Naive B cell (primary cell): ENCODE measurements around the gene BTNL8. TPM values are rescaled to one million over a fixed set of nuclear protein-coding genes. Genes with fewer than 3 reads are reported as not detected.

Experiments used
- ATAC-seq, 2 donors: fragments of 150-1000 bp; cut with Tn5 transposase; 2 replicates each; pipeline ENCODE4 v1.10.0; 2021; ENCODE audit warnings: low read depth in 2 of 2, mild to moderate bottlenecking in 2 of 2, moderate library complexity in 2 of 2
- DNase-seq: peaks from one replicate; pipeline ENCODE4 v3.0.0; 2022
- H3K27ac Mint-ChIP-seq, 6 donors: one replicate each; pipeline ENCODE4 v1.8.0; 2020 to 2022; ENCODE audit warnings: mild to moderate bottlenecking in 6 of 6, mixed read lengths in 6 of 6, moderate library complexity in 5 of 6, inconsistent platforms in 2 of 6
- H3K27me3 Mint-ChIP-seq, 3 donors: one replicate each; pipeline ENCODE4 v1.8.0; 2021 to 2022; ENCODE audit warnings: mixed read lengths in 3 of 3, mild to moderate bottlenecking in 1 of 3
- H3K36me3 Mint-ChIP-seq, 2 donors: one replicate each; pipeline ENCODE4 v1.8.0; 2020 to 2022; ENCODE audit warnings: mixed read lengths in 2 of 2, inconsistent platforms in 1 of 2, mild to moderate bottlenecking in 1 of 2
- H3K4me1 Mint-ChIP-seq, 3 donors: one replicate each; pipeline ENCODE4 v1.8.0; 2020 to 2022; ENCODE audit warnings: mixed read lengths in 3 of 3, inconsistent platforms in 1 of 3, mild to moderate bottlenecking in 1 of 3, moderate library complexity in 1 of 3
- H3K4me3 Mint-ChIP-seq, 8 donors: one replicate each; pipeline ENCODE4 v1.8.0; 2020 to 2022; ENCODE audit warnings: mild to moderate bottlenecking in 8 of 8, mixed read lengths in 8 of 8, moderate library complexity in 8 of 8, inconsistent platforms in 2 of 8
- H3K9me3 Mint-ChIP-seq, 7 donors: one replicate each; pipeline ENCODE4 v1.8.0; 2020 to 2022; ENCODE audit warnings: mixed read lengths in 7 of 7, mild to moderate bottlenecking in 5 of 7, inconsistent platforms in 2 of 7, moderate library complexity in 1 of 7
- polyA plus RNA-seq, 6 donors: library from polyadenylated mRNA; unstranded; fragments of 300-500 nt; fragmentation: Illumina TruSeq; gene quantifications; one replicate each; pipeline ENCODE4 v1.2.3, GENCODE V29; 2021; ENCODE audit warnings: low read depth in 6 of 6

BTNL8 gene, protein sequence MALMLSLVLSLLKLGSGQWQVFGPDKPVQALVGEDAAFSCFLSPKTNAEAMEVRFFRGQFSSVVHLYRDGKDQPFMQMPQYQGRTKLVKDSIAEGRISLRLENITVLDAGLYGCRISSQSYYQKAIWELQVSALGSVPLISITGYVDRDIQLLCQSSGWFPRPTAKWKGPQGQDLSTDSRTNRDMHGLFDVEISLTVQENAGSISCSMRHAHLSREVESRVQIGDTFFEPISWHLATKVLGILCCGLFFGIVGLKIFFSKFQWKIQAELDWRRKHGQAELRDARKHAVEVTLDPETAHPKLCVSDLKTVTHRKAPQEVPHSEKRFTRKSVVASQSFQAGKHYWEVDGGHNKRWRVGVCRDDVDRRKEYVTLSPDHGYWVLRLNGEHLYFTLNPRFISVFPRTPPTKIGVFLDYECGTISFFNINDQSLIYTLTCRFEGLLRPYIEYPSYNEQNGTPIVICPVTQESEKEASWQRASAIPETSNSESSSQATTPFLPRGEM
- polyA plus RNA-seq: not detected

DNA sequence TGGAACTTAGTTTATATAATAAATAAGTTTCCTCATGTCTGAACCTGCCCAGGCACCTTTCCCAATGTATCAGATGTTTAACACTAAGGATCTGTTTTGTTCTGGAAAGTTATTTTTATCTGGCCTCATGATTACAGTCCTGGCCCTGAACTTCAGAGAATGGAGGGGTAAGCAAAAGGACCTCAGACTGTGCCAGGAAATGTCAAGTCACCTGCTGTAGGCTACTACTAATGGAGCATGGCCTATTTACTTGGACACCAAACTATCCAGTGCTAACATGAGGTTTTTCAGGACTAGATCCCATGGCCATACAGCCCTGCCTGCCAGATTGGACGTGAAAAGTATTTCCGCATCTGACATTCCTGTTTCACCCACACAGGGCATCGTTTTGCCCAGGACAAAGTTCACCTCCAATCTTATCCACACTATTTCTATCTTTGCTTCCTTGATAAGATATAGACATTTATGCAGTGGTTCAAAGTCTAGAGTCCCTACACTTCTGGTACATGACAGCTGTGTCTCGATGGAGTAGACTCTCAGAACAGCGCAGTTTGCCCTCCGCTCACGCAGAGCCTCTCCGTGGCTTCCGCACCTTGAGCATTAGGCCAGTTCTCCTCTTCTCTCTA is at the start of gene BTNL8:
BTNL8 (plus strand) TSS at position 539 of the 626 bp plus-strand sequence. CDS start 152 bp downstream, outside the sequence.
- H3K36me3 Mint-ChIP-seq: no peaks in the 10 kb centered on the region
- ATAC-seq (no peak), DNase-seq (no peak)
- H3K4me1 Mint-ChIP-seq: peaks cover 0 to 3% (median 0%) of the 10 kb centered on the region in 3 donors
- peaks cover 10 to 20% (median 17%) of the 10 kb centered on the region in 3 donors for H3K27me3 Mint-ChIP-seq
- peaks cover 0 to 13% (median 8%) of the 10 kb centered on the region in 7 donors for H3K9me3 Mint-ChIP-seq
- H3K27ac Mint-ChIP-seq: peak within 1 kb of the TSS in 1 of 6 donors; percentile 10
- no peak within 1 kb of the TSS for H3K4me3 Mint-ChIP-seq

DNA sequence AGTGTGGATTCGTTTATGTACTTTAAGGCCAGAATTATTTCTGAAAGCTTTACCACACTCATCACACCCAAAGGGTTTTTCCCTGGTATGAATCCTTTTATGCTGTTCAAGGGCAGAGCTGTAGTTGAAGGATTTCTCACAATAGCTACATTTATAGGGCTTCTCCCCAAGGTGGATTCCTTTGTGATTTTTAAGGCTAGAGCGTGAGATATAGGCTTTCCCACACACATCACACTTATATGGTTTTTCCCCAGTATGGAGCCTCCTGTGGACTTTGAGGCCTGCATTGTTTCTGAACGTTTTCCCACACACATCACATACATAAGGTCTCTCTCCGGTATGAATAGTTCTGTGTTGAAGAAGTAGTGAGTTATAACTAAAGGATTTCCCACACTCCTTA is 49.1 kb upstream of the BTNL8 start:
- ATAC-seq (no peak), DNase-seq (no peak)
- Mint-ChIP-seq H3K4me1 (peaks cover 0 to 27% (median 22%) of the 10 kb centered on the region in 3 donors), H3K4me3 (no peak overlapping the region), H3K27me3 (no peaks in the 10 kb centered on the region), H3K9me3 (peaks cover 5 to 22% (median 8%) of the 10 kb centered on the region in 7 donors), H3K36me3 (peaks cover 34 to 40% of the 10 kb centered on the region in 2 donors), H3K27ac (no peak overlapping the region)

DNA sequence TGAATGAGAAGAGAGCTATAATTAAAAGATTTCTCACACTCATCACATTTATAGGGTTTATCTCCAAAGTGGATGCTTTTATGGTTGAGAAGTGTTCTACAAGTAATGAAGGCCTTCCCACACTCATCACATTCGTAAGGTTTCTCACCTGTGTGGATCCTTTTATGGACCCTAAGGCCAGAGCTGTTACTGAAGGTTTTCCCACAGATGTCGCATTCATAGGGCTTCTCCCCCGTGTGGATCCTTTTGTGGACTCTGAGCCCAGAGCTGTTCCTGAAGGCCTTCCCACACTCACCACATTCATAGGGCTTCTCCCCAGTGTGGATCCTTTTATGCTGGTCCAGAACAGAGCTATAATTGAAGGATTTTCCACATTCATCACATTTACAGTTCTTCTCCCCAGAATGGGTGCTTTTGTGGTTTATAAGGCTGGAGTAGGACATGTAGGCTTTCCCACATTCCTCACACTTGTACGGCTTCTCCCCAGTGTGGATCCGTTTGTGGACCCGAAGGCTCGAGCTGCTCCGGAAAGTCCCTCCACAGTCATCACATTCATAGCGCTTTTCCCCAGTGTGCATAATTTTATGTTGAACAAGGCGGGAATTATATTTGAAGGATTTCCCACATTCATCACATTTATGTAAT is 48.4 kb upstream of the BTNL8 start:
- peaks cover 39 to 40% of the 10 kb centered on the region in 2 donors for H3K36me3 Mint-ChIP-seq
- no peaks in the 10 kb centered on the region for H3K27me3 Mint-ChIP-seq
- DNase-seq (no peak), ATAC-seq (no peak)
- peak overlapping the region in 1 of 6 donors; percentile 21 for H3K27ac Mint-ChIP-seq
- no peak overlapping the region for H3K4me3 Mint-ChIP-seq
- peaks cover 5 to 22% (median 8%) of the 10 kb centered on the region in 7 donors for H3K9me3 Mint-ChIP-seq
- H3K4me1 Mint-ChIP-seq: peaks cover 0 to 31% (median 26%) of the 10 kb centered on the region in 3 donors

DNA sequence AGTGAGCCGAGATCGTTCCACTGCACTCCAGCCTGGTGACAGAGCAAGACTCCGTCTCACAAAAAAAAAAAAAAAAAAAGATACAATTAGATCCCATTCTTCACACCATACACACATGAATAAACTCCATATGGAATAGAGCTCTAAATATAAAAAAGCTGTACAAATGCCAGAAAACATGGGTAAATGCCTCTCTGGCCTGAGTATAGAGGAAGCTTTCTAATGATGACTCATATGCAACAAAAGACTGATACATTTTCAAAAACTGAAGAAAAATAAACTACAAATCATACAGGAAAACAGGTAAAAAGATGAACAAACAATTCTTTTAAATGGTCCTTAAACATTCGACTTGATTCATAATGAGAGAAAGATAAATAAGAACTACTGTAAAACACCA is 46.5 kb upstream of the BTNL8 start:
- ATAC-seq (no peak), DNase-seq (no peak)
- H3K36me3 Mint-ChIP-seq: peaks cover 41 to 46% of the 10 kb centered on the region in 2 donors
- H3K27me3 Mint-ChIP-seq: no peaks in the 10 kb centered on the region
- no peak overlapping the region for H3K4me3 Mint-ChIP-seq
- peaks cover 0 to 34% (median 30%) of the 10 kb centered on the region in 3 donors for H3K4me1 Mint-ChIP-seq
- no peak overlapping the region for H3K27ac Mint-ChIP-seq
- H3K9me3 Mint-ChIP-seq: peaks cover 5 to 22% (median 8%) of the 10 kb centered on the region in 7 donors

DNA sequence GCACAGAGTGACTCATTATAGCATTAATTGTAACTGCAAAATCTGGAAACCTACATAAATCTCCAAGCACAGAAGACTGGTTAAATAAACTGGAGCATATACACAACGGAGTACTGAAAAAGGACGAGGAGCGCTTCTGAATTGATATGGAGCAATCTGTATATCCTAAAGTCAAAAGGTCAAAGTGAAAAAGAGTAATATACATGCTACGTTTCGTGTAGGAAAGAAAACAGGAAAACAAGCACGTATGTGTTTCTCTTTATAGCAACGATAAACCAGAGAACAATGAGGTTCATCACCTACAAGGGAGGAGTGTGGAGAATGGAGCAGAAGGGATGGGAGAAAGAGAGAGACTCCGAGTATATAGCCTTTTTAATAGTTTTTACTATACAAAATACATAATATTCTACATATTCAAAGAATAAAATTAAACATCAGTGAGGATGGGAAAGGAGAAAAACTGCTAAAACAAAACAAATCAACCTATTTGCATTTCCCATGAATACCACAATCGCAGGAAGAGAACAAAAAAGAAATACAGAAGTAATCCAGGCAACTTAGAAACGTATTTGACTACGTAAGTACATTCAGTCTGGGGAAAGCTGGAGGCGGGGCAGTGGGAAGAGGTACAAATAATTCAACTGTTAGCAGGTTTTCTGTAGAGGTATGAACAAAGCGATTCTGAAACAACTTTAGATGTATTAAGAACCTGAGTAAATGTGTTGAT is 45.7 kb upstream of the BTNL8 start:
- ATAC-seq (no peak), DNase-seq (no peak)
- Mint-ChIP-seq H3K9me3 (peaks cover 5 to 22% (median 8%) of the 10 kb centered on the region in 7 donors), H3K4me3 (no peak overlapping the region), H3K27ac (peak overlapping the region in 1 of 6 donors; percentile 77), H3K36me3 (peaks cover 34 to 43% of the 10 kb centered on the region in 2 donors), H3K4me1 (peaks cover 1 to 34% (median 30%) of the 10 kb centered on the region in 3 donors), H3K27me3 (no peaks in the 10 kb centered on the region)

DNA sequence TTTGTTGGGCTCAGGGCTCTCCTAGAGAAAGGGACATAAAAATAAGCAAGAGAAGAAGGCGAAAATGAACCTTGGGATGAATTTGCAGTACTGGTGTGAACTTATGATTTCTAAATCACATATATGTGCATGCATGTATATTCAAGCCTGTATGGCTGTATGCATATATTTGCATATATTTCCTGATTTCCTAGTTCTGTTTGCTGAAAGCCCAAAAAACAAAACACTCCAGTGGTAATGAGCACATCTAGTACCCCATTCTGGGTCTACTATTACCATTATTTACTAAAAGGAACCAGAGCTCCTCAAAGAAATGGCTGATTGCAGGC is 45.1 kb upstream of the BTNL8 start:
- Mint-ChIP-seq H3K4me3 (peak overlapping the region in 2 of 8 donors; percentile 12), H3K27ac (peak overlapping the region in 2 of 6 donors; percentile 56 to 77), H3K9me3 (peaks cover 5 to 21% (median 8%) of the 10 kb centered on the region in 7 donors), H3K36me3 (peaks cover 31 to 38% of the 10 kb centered on the region in 2 donors), H3K27me3 (no peaks in the 10 kb centered on the region), H3K4me1 (peaks cover 4 to 39% (median 30%) of the 10 kb centered on the region in 3 donors)
- ATAC-seq: no peak
- no peak for DNase-seq

DNA sequence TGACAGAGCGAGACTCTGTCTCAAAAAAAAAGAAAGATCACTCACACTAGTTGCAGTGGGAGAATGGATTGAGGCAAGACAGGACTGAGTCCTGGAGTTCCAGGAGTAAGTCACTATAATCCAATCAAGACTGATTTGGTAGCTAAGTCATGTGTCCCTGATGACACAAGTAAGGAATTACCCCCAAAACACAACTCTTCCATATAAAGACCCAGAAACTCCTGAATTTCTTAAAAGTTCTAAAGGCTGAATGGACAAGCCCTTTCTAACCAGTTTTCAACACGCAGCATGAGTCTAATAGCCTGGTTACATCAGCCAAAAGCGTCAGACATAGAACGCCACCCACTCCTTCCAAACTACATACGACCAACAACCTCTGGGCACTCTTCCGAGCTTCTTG is 40.4 kb upstream of the BTNL8 start:
- H3K27me3 Mint-ChIP-seq: no peaks in the 10 kb centered on the region
- no peaks in the 10 kb centered on the region for H3K9me3 Mint-ChIP-seq
- H3K27ac Mint-ChIP-seq: peak overlapping the region in 1 of 6 donors; percentile 86
- H3K4me1 Mint-ChIP-seq: peaks cover 21 to 50% (median 26%) of the 10 kb centered on the region in 3 donors
- no peak for ATAC-seq
- no peak for DNase-seq
- H3K4me3 Mint-ChIP-seq: peak overlapping the region in 3 of 8 donors; percentile 61 to 95 (median 77)
- peaks cover 4 to 12% of the 10 kb centered on the region in 2 donors for H3K36me3 Mint-ChIP-seq

DNA sequence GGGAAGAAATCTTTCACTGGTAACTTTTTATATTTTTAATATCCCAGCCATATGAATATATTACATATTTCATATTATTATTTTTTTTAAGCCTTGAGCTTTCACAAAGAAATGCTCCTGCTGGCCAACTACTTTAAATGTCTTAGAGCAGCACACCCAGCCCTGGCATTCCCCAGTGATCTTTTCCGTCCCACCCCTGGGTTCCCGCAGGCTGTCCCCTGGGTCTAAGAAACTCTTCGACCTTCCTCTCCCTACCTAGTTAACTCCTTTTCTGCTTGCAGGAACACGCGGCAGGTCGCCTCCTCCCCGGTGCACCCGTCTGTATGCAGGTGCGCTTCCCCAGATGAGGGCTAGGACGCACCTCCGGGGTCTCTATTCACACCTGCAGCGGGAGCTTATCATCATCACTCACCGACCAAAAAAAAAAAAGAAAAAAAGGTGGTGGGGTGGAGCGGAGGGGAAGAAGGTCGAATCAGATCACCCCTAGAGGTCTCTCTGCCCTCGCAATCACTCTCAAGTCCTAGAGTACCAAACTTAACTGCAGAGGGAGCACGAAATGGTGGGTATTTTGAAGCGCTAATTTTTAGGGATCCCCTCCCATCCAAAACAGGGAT is 38.6 kb upstream of the BTNL8 start:
- peak; percentile 72 for ATAC-seq
- peak overlapping the region; percentile 83 to 97 (median 96) for H3K4me3 Mint-ChIP-seq
- no peaks in the 10 kb centered on the region for H3K9me3 Mint-ChIP-seq
- peaks cover 4 to 9% of the 10 kb centered on the region in 2 donors for H3K36me3 Mint-ChIP-seq
- H3K4me1 Mint-ChIP-seq: peaks cover 18 to 37% (median 21%) of the 10 kb centered on the region in 3 donors
- H3K27ac Mint-ChIP-seq: peak overlapping the region; percentile 86 to 98 (median 96)
- H3K27me3 Mint-ChIP-seq: no peaks in the 10 kb centered on the region
- DNase-seq: peak; percentile 75

DNA sequence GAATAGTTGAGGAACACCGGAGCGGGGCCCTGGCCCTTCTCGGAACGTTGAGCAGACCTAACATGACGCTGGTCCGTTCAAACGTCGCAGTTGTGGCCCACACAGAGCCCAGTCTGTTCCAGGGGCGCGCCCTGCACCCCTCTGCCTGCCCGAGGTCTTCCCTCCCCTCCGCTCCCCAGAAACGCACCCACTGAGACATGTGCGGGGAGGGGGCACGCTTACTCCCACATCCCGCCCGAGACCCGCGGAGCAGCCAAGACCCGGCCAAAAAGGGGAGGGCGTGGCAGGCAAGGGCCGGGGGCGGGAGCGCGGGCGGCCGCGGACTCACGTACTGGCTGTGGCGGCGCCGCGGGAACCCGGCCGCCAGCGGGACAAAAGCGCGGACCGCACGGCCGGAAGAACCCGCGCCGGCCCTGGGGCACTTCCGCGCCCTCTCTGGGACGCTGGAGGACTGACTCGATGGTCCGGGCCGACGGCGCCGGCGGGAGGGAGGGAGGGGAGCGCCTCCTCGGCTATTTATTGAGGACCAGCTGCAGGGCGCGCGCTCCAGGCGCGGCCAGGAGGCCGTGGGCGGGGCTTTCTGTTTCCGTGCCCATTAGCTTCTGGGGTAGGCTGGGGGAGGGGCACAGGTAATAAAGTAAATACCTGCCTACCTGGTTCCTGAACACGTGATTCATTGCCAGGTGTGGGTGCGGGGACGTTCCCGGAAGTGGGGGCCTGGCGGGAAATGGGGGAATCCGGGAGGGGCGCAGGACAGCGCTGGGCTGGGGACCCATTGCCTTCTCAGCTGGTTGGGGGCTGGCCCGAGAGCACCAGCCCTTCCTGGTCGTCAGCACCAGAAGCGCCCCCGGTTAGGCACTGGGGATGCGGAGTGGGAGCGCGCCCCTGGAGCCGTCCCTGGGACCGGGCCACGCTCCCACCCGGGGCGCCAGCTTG is 37.8 kb upstream of the BTNL8 start, which contains the start of gene ZFP62:
ZFP62 (minus strand) TSS at position 390 of the 936 bp plus-strand sequence; CDS start at position 333, 57 bp downstream.
- Mint-ChIP-seq H3K9me3 (no peaks in the 10 kb centered on the region), H3K36me3 (peaks cover under 1 to 1% of the 10 kb centered on the region in 2 donors), H3K27me3 (peaks cover 0 to 4% (median 1%) of the 10 kb centered on the region in 3 donors), H3K27ac (peak within 1 kb of the TSS; percentile 86 to 98 (median 96)), H3K4me1 (peaks cover 10 to 29% (median 21%) of the 10 kb centered on the region in 3 donors), H3K4me3 (peak within 1 kb of the TSS; percentile 83 to 97 (median 96))
- ATAC-seq (peak; percentile 80), DNase-seq (peak; percentile 92)

DNA sequence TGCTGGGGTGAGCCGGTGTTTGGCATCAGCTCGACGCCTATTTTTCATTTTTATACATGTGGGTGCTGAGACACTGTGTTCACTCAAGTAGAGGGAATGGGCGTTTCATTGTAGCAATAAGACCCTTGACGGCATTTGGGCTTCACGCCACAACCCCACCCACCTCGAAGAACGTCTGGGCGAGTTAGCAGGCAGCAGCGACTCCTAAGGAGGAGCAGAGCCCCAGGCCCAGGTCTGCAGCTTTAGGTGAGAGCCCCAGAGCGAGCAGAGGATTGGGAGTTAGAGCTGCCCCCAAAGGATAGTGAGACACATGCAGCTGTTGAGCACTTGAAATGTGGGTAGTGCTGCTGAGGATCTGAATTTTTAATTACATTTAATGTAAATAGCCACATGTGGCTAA is 36.3 kb upstream of the BTNL8 start:
- H3K27me3 Mint-ChIP-seq: peaks cover 0 to 12% (median 7%) of the 10 kb centered on the region in 3 donors
- peak overlapping the region in 6 of 8 donors; percentile 25 to 95 (median 54) for H3K4me3 Mint-ChIP-seq
- peaks cover 9 to 28% (median 21%) of the 10 kb centered on the region in 3 donors for H3K4me1 Mint-ChIP-seq
- DNase-seq (no peak), ATAC-seq (no peak)
- H3K27ac Mint-ChIP-seq: peak overlapping the region in 2 of 6 donors; percentile 27 to 91
- no peaks in the 10 kb centered on the region for H3K9me3 Mint-ChIP-seq
- no peaks in the 10 kb centered on the region for H3K36me3 Mint-ChIP-seq

DNA sequence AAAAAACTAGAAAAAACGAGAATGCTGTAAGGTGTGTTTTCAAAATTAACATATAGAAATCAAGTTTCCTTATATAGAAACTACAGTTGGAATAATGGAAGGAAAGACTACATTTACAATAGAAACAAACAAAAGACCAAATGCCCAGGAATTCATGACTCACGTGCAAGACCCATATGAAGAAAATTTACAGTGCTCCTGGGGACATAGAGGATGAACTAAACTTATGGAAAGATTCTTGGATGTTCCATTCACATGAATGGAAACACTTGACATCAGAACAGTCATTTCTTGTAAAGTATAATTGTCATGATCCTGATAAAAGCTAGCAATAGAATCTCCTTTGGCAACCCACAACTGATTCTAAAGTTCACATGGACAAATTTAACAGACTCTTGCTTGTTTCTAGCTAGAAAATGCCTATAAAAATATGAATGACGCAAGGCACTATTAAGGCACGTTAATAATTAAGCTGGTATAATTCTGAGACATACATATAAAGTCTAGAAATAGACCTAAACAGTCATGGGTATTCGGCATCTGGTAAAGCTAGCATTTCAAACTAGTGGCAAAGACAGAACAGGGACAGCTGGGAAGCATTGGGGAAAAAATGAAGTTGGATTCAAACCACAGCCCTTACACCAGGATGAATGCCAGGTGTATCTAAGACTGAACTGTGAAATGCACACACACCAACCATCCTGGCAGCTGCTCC is 32.8 kb upstream of the BTNL8 start:
- peaks cover 8 to 22% (median 15%) of the 10 kb centered on the region in 3 donors for H3K27me3 Mint-ChIP-seq
- no peak overlapping the region for H3K27ac Mint-ChIP-seq
- H3K9me3 Mint-ChIP-seq: no peaks in the 10 kb centered on the region

More for the DNA sequence above, 32.8 kb upstream of the BTNL8 start:
- Mint-ChIP-seq H3K4me1 (peaks cover 2 to 14% (median 5%) of the 10 kb centered on the region in 3 donors), H3K4me3 (no peak overlapping the region), H3K36me3 (no peaks in the 10 kb centered on the region)
- no peak for ATAC-seq
- DNase-seq: no peak
